ENCODE measurements around the gene NPSR1. TPM values are rescaled to one million over a fixed set of nuclear protein-coding genes. Genes with fewer than 3 reads are reported as not detected.
"Not testable (repeated sequence)": the region's sequence is repeated elsewhere in the genome, so short reads cannot be mapped to it uniquely, and the experiment has no call there.

The NPSR1 gene
- total RNA-seq, 4 donors from 2014 or later, result not detected

DNA sequence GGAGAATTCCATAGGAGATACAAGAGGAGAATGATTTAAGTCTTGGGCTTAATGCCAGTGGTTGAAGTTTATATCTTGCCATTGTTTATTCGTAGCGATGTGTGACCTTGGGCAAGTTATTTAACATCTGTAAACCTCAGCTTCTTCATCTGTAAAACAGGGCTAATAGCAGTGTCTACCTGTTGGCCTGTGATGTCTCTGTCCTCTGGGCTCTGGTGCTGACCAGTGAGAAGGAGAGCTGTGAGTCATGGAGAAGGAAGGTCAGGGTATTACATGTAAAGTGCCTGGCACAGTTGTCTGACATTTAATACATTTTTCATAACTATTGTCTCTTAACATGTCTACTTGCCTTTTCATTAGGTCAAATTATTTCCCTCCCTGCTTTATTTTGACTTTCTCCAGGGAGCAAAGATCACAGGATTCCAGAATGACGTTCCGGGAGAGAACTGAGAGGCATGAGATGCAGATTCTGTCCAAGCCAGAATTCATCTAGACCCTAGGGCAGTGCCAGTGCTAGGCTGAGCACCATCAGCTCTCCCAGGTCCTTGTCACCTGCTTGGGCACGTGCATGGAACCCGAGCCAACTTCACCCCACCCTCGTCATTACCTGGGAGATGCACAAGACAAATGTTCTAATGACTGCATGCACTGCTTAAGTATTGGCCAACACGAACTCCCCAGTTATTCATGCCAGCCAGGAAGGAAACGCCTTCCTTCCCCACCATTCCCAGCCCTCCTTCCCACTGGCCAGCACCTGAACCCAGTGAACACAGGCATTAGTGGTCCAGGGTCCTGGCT is 191.3 kb downstream of the NPSR1 start:
- no peaks in the 10 kb centered on the region for H3K9me3 ChIP-seq
- no peaks in the 10 kb centered on the region for H3K36me3 ChIP-seq
- TF ChIP-seq, protein P1, sequence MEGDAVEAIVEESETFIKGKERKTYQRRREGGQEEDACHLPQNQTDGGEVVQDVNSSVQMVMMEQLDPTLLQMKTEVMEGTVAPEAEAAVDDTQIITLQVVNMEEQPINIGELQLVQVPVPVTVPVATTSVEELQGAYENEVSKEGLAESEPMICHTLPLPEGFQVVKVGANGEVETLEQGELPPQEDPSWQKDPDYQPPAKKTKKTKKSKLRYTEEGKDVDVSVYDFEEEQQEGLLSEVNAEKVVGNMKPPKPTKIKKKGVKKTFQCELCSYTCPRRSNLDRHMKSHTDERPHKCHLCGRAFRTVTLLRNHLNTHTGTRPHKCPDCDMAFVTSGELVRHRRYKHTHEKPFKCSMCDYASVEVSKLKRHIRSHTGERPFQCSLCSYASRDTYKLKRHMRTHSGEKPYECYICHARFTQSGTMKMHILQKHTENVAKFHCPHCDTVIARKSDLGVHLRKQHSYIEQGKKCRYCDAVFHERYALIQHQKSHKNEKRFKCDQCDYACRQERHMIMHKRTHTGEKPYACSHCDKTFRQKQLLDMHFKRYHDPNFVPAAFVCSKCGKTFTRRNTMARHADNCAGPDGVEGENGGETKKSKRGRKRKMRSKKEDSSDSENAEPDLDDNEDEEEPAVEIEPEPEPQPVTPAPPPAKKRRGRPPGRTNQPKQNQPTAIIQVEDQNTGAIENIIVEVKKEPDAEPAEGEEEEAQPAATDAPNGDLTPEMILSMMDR (IDR thresholded peaks at IDR 0.05), result no peak
- TF ChIP-seq POLR2A (IDR thresholded peaks at IDR 0.05), result no peak
- no peaks in the 10 kb centered on the region for H3K27me3 ChIP-seq
- DNase-seq, result no peak
- H3K4me3 ChIP-seq, result no peak overlapping the region
- H3K27ac ChIP-seq, result no peak overlapping the region
- no peaks in the 10 kb centered on the region for H3K4me1 ChIP-seq
- intact Hi-C loops (cut with DNase I; ENCODE audit: low total_unique reads), result no loop called here

DNA sequence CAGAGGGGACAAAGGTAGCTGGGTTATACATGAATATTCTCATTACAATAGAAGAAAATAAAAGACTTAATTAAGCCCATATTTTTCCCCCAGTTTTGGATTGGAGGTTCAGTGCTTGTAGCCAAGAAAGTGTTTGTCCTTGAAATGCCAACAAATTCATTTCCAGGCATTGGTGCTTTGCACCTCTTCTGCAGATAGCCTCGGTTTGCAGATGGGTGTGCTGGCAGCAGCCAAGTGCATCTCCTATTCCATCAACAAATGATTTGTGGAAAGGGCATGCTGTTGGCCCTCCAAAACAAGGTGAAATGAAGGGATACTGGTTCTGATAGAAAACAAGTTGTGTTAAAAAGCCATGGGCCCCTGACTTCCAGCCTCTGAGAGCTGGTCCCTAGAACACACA is 192.0 kb downstream of the NPSR1 start:
- no peaks in the 10 kb centered on the region for H3K27me3 ChIP-seq

DNA sequence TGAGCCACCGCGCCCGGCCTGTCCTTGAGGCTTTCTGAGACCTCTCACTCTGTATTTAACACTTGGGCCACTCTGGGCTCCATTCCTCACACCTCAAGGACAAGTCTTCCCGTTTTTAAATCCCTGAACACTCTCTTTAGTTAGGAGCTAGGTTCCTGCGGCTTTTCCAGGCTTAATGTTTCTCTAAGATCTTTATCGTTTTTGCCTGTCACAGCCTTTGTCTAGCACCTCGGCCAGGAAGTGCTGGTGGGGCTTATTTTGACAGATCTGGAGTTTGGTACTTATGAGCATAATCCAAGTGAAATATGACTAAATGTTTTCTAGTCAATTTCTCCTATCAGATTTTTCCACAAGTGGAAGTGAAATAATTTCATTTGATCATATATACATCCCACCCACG is 192.7 kb downstream of the NPSR1 start:
- H3K4me1 ChIP-seq, result no peaks in the 10 kb centered on the region
- H3K27me3 ChIP-seq, result no peaks in the 10 kb centered on the region
- TF ChIP-seq, protein P1 (IDR thresholded peaks at IDR 0.05), result no peak
- no peak for TF ChIP-seq POLR2A (IDR thresholded peaks at IDR 0.05)
- H3K4me3 ChIP-seq, result no peak overlapping the region
- intact Hi-C loops (cut with DNase I; ENCODE audit: low total_unique reads), result no loop called here
- no peaks in the 10 kb centered on the region for H3K36me3 ChIP-seq
- no peak for DNase-seq
- no peaks in the 10 kb centered on the region for H3K9me3 ChIP-seq
- H3K27ac ChIP-seq, result no peak overlapping the region

More for the DNA sequence above, 192.0 kb downstream of the NPSR1 start:
- DNase-seq, result no peak
- Histone ChIP-seq H3K36me3 (no peaks in the 10 kb centered on the region), H3K9me3 (no peaks in the 10 kb centered on the region), H3K27ac (no peak overlapping the region), H3K4me3 (no peak overlapping the region), H3K4me1 (no peaks in the 10 kb centered on the region)
- intact Hi-C loops (cut with DNase I; ENCODE audit: low total_unique reads), result no loop called here
- TF ChIP-seq POLR2A (IDR thresholded peaks at IDR 0.05), result no peak
- TF ChIP-seq, protein P1 (IDR thresholded peaks at IDR 0.05), result no peak

DNA sequence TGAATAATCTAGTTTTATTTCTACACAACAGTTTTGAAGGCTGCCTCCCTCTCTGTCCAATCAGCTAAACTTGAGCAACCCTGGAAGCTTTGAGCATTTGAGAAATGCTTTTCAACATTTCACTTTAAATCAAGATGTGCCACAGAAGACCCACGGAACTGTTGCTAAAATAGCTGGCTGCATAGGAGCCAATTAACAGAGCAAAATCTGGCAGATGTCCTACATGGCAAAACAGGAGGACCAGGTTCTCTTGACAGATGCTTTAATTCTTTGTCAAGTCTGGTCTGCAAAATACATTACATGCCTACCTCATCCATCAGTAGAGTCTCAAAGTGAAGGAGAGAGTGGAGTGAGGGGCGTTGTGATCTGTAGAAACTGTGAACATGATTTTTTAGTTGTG is 193.4 kb downstream of the NPSR1 start:
- no peak for DNase-seq
- H3K27me3 ChIP-seq, result no peaks in the 10 kb centered on the region
- TF ChIP-seq POLR2A (IDR thresholded peaks at IDR 0.05), result no peak
- TF ChIP-seq, protein P1 (IDR thresholded peaks at IDR 0.05), result no peak
- no peak overlapping the region for H3K27ac ChIP-seq
- no peaks in the 10 kb centered on the region for H3K4me1 ChIP-seq
- H3K4me3 ChIP-seq, result no peak overlapping the region
- no peaks in the 10 kb centered on the region for H3K36me3 ChIP-seq
- H3K9me3 ChIP-seq, result no peaks in the 10 kb centered on the region
- intact Hi-C loops (cut with DNase I; ENCODE audit: low total_unique reads), result no loop called here

DNA sequence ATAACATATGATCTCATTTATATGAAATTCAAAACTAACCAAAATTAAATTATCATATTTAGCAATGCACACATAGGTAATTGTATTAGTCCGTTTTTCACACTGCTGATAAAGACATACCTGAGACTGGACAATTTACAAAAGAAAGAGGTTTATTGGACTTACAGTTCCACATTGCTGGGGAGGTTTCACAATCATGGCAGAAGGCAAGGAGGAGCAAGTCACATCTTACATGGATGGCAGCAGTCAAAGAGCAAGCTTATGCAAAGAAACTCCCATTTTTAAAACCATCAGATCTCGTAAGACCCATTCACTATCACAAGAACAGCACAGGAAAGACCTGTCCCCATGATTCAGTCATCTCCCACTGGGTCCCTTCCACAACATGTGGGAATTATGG is 200.4 kb downstream of the NPSR1 start:
- H3K4me3 ChIP-seq; H3K4me1 ChIP-seq; H3K27ac ChIP-seq; H3K9me3 ChIP-seq; DNase-seq; H3K36me3 ChIP-seq; H3K27me3 ChIP-seq; intact Hi-C loops (cut with DNase I; ENCODE audit: low total_unique reads): not testable (repeated sequence)

DNA sequence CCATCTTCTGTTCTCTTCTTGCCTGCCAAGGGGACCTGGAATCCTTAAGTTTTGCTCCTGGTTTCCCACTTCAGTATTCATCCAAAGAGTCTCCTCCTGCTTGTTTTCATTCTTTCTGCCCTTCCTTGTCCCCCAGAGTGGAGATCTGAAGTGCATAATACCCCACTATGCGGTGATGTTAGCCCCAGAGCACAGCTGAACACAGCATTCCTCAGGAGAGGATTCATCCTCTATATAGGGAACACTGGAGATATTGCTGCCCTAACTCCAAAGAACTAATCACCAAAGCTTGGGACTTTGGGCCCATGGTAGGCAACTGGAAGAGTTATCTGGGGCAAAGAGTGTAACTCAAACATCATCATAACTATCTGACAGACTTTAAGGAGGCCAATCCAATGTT is 201.3 kb downstream of the NPSR1 start:
- DNase-seq; H3K4me3 ChIP-seq; H3K27me3 ChIP-seq; H3K9me3 ChIP-seq; H3K36me3 ChIP-seq; H3K4me1 ChIP-seq; H3K27ac ChIP-seq; intact Hi-C loops (cut with DNase I; ENCODE audit: low total_unique reads): not testable (repeated sequence)

DNA sequence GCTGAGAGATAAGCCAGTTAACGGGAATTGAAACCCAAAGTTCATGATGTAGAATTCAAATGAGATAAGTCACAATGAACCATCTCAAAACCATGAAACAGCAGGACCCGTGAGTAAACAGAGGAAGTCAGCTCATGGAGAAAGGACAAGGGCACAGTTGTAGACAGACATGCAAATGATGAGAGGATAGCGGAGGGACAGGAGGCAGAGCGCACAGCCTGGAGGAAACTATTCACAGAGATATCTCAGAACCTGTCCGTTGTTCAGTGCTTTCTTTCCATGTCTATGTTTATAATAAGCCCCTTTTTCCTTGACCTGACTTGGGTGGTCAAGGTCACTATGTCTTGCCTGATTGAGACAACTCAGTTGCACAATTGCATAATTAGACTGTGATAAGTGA is 208.2 kb downstream of the NPSR1 start:
- H3K27me3 ChIP-seq; intact Hi-C loops (cut with DNase I; ENCODE audit: low total_unique reads); H3K9me3 ChIP-seq; H3K36me3 ChIP-seq; H3K4me3 ChIP-seq; DNase-seq; H3K4me1 ChIP-seq; H3K27ac ChIP-seq: not testable (repeated sequence)

DNA sequence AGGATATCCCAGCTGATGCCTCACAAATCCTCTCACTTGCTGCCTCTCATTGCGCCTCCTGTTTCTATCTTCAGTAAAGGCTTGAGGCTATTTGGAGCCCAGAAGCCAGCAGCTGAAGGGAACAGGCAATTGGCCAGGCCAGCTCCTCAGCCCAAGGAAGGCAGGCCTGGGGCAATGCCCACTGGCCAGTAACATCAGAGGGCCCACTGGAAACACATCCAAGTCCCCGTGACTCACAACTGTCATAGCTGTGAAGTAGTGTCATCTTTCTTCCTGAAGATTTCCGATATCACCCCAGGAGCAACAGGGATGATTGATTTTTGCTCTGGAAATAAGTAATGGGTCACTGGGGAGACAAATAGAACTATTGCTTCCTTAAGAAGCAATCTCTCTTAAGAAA is 209.3 kb downstream of the NPSR1 start:
- H3K27me3 ChIP-seq; H3K9me3 ChIP-seq; DNase-seq; H3K4me3 ChIP-seq; H3K36me3 ChIP-seq; H3K27ac ChIP-seq; intact Hi-C loops (cut with DNase I; ENCODE audit: low total_unique reads); H3K4me1 ChIP-seq: not testable (repeated sequence)

DNA sequence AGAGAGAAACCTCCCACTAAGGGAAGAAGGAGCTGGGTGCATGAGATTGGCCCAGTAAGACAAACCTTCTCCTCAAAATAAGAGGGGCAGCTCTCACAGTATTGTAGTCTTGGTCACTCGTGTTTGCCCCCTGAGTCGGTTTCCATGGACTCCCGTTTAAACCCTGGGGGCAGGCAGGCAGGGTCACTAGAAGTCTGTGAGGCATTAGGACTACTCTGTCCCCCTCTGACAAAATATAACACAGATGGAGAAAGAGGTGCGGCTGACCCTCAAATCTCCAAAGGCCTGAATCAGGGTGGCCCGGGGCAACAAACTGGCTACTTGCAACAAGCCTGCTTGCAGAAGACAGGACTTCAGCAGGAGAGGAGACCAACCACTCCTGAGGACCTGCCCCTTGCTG is 210.6 kb downstream of the NPSR1 start:
- H3K36me3 ChIP-seq; intact Hi-C loops (cut with DNase I; ENCODE audit: low total_unique reads); H3K4me1 ChIP-seq; H3K27me3 ChIP-seq; H3K4me3 ChIP-seq; H3K27ac ChIP-seq; H3K9me3 ChIP-seq; DNase-seq: not testable (repeated sequence)

All from uterus (tissue), 4 donors.